Keratinocyte (primary cell): Measurements from ENCODE around the gene MIDN. TPM values are rescaled to one million over a fixed set of nuclear protein-coding genes. Genes with fewer than 3 reads are reported as not detected.

Experiments
- DNase-seq: peaks from one replicate; pipeline ENCODE4 v3.0.0-alpha.2; 2011; ENCODE audit warnings: low read depth, missing footprints, low spot score
- FAIRE-seq: peaks from 2 replicates; lab custom pipeline; 2011; peaks lifted over from hg19 to GRCh38; lab: Jason Lieb, UNC
- H2AFZ ChIP-seq: 2 replicates; pipeline ENCODE4 v1.6.0; 2012; ENCODE audit warnings: low read length, control low read depth, inconsistent platforms; ENCODE audit not compliant: control insufficient read depth
- H3K27ac ChIP-seq: 2 replicates; pipeline ENCODE4 v1.5.1; 2011; ENCODE audit warnings: low read length; ENCODE audit not compliant: control insufficient read depth, insufficient read depth
- H3K27me3 ChIP-seq: 3 replicates; pipeline ENCODE4 v1.6.0; 2011; ENCODE audit warnings: low read length; ENCODE audit not compliant: control insufficient read depth, insufficient read depth; ENCODE audit errors: extremely low read depth
- H3K36me3 ChIP-seq, 2 experiments: 2 replicates in 1 of 2; 3 replicates in 1 of 2; pipeline ENCODE4 v1.5.1; 2011; ENCODE audit warnings: low read length in 2 of 2, mild to moderate bottlenecking in 1 of 2; ENCODE audit not compliant: control insufficient read depth in 2 of 2, insufficient read depth in 2 of 2; ENCODE audit errors: extremely low read depth in 1 of 2
- H3K4me1 ChIP-seq: 3 replicates; pipeline ENCODE4 v1.5.1; 2011; ENCODE audit warnings: low read length; ENCODE audit not compliant: control insufficient read depth, insufficient read depth; ENCODE audit errors: extremely low read depth
- H3K4me2 ChIP-seq: 3 replicates; pipeline ENCODE4 v1.6.0; 2011; ENCODE audit warnings: low read depth, low read length; ENCODE audit not compliant: control insufficient read depth, insufficient read depth; ENCODE audit errors: extremely low read depth
- H3K4me3 ChIP-seq, 3 experiments: fragments of 200-600 bp in 1 of 3; sonication (generic) in 1 of 3; 2 replicates in 2 of 3; 3 replicates in 1 of 3; pipeline ENCODE4 v1.5.1; 2011 to 2016; ENCODE audit warnings: low read length in 3 of 3, mild to moderate bottlenecking in 3 of 3, control low read depth in 2 of 3, inconsistent platforms in 1 of 3, low read depth in 1 of 3, mixed read lengths in 1 of 3, mixed run types in 1 of 3, moderate library complexity in 1 of 3; ENCODE audit not compliant: control insufficient read depth in 2 of 3, insufficient read depth in 2 of 3; ENCODE audit errors: extremely low read depth in 1 of 3
- H3K79me2 ChIP-seq: 2 replicates; pipeline ENCODE4 v1.6.0; 2012; ENCODE audit warnings: low read length; ENCODE audit not compliant: control insufficient read depth, insufficient read depth
- H3K9ac ChIP-seq: 3 replicates; pipeline ENCODE4 v1.6.0; 2011; ENCODE audit warnings: low read length; ENCODE audit not compliant: control insufficient read depth, insufficient read depth; ENCODE audit errors: extremely low read depth
- H3K9me1 ChIP-seq: 3 replicates; pipeline ENCODE4 v1.6.0; 2011; ENCODE audit warnings: low read length; ENCODE audit not compliant: control insufficient read depth, insufficient read depth; ENCODE audit errors: extremely low read depth
- H3K9me3 ChIP-seq: 2 replicates; pipeline ENCODE4 v1.5.1; 2012; ENCODE audit warnings: low read depth, low read length; ENCODE audit not compliant: control insufficient read depth
- H4K20me1 ChIP-seq: 3 replicates; pipeline ENCODE4 v1.6.0; 2011; ENCODE audit warnings: low read length; ENCODE audit not compliant: control insufficient read depth, insufficient read depth; ENCODE audit errors: extremely low read depth
- CTCF ChIP-seq, 3 experiments: IDR thresholded peaks in 1 of 3; conservative IDR thresholded peaks in 1 of 3; optimal IDR thresholded peaks in 1 of 3; 2 replicates in 2 of 3; 3 replicates in 1 of 3; pipeline versions ENCODE3 to v1.5.1; 2011; ENCODE audit warnings: low read length in 3 of 3, mild to moderate bottlenecking in 3 of 3, moderate library complexity in 2 of 3, control low read depth in 1 of 3, inconsistent platforms in 1 of 3; ENCODE audit not compliant: insufficient read depth in 2 of 3; ENCODE audit errors: extremely low read depth in 1 of 3
- EZH2 ChIP-seq: IDR thresholded peaks from one replicate; pipeline ENCODE4 v1.6.1; 2012; ENCODE audit warnings: inconsistent platforms, mild to moderate bottlenecking, low read length, moderate library complexity
- dilution Hi-C: fragments of 300-500 bp; cut with MboI; formaldehyde crosslinking; loops from one replicate; pipeline ENCODE4 v1.7.0; 2020; ENCODE audit warnings: low sequenced_read_pairs; ENCODE audit not compliant: extremely low pct_ligation_motif_present
- polyA plus RNA-seq, 5 experiments: library from polyadenylated mRNA; depleted of rRNA in 3 of 5; stranded (reverse) in 3 of 5; stranded (forward) in 1 of 5; unstranded in 1 of 5; fragments of >200 nt; gene quantifications; 1 replicate in 1 of 5; 2 replicates in 3 of 5; 3 replicates in 1 of 5; pipeline versions ENCODE4 v1.2.1 to v1.2.3, GENCODE V29; 2011 to 2012; ENCODE audit warnings: missing spikeins in 2 of 5, low read depth in 1 of 5, low replicate concordance in 1 of 5

Gene MIDN
- polyA plus RNA-seq, 1 donor (not counting 4 experiments of a cell fraction or from before 2014, with no cell fraction given) = 4.7 TPM

GRCh38 chr19:1290196-1290702 is 41.9 kb downstream of the MIDN start:
- no peaks in the 10 kb centered on the region for H3K9me1 ChIP-seq
- TF ChIP-seq EZH2 = no peak
- TF ChIP-seq CTCF (optimal IDR thresholded peaks at IDR 0.05 in 1 of 3, IDR thresholded peaks at IDR 0.05 in 1 of 3, conservative IDR thresholded peaks at IDR 0.05 in 1 of 3; ENCODE audit: extremely low read depth in 1 of 3, insufficient read depth in 2 of 3, low read length in 3 of 3) = no peak
- dilution Hi-C loops = no loop called here
- H3K36me3 ChIP-seq = no peaks in the 10 kb centered on the region
- no peak overlapping the region for H2AFZ ChIP-seq
- no peak for DNase-seq
- H4K20me1 ChIP-seq = no peaks in the 10 kb centered on the region
- no peak for FAIRE-seq
- H3K9me3 ChIP-seq = no peaks in the 10 kb centered on the region
- H3K27ac ChIP-seq = no peak overlapping the region
- no peaks in the 10 kb centered on the region for H3K79me2 ChIP-seq
- no peaks in the 10 kb centered on the region for H3K4me1 ChIP-seq
- H3K9ac ChIP-seq = no peak overlapping the region
- H3K4me2 ChIP-seq = no peak overlapping the region
- peaks cover 91% of the 10 kb centered on the region for H3K27me3 ChIP-seq
- no peak overlapping the region for H3K4me3 ChIP-seq

GRCh38 chr19:1290703-1291651 is 42.6 kb downstream of the MIDN start:
- Histone ChIP-seq H3K4me2 (no peak overlapping the region), H3K27ac (no peak overlapping the region), H3K4me1 (no peaks in the 10 kb centered on the region), H3K4me3 (no peak overlapping the region), H3K36me3 (no peaks in the 10 kb centered on the region), H4K20me1 (no peaks in the 10 kb centered on the region), H3K9ac (no peak overlapping the region), H2AFZ (no peak overlapping the region), H3K27me3 (peaks cover 93% of the 10 kb centered on the region), H3K9me3 (no peaks in the 10 kb centered on the region), H3K9me1 (no peaks in the 10 kb centered on the region), H3K79me2 (no peaks in the 10 kb centered on the region)
- TF ChIP-seq CTCF (optimal IDR thresholded peaks at IDR 0.05 in 1 of 3, IDR thresholded peaks at IDR 0.05 in 1 of 3, conservative IDR thresholded peaks at IDR 0.05 in 1 of 3; ENCODE audit: extremely low read depth in 1 of 3, insufficient read depth in 2 of 3, low read length in 3 of 3) (no peak), EZH2 (no peak)
- DNase-seq (no peak), FAIRE-seq (no peak)
- dilution Hi-C loops = no loop called here
